Measurements from ENCODE around the gene HINT3. TPM values are rescaled to one million over a fixed set of nuclear protein-coding genes. Genes with fewer than 3 reads are reported as not detected.
"Not testable (repeated sequence)": the region's sequence is repeated elsewhere in the genome, so short reads cannot be mapped to it uniquely, and the experiment has no call there.

Gene HINT3
- polyA plus RNA-seq, 3 donors: 32.4 to 37.1 (median 35.6) TPM

DNA sequence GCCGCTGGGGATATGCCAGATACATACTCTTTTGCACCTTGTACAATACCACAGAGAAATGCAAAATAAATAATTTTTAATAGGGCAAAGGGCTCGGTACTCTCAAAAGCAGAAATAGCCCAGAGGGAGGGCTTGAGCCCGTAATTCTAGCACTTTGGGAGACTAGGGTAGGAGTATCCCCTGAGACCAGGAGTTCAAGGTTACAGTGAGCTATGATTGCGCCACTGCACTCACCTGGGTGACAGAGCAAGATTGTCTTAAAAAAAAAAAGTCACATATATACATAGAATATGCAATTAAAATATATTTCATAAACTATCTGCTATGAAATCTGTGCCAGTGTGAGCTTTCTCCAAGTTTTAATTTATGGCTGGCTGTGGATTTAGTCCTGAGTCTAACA lies 29.0 kb downstream of the HINT3 start:
- no peak for DNase-seq (ENCODE audit: extremely low read depth in 1 of 11, low read depth in 9 of 11, low spot score in 4 of 11)

GRCh38 chr6:125985979-125986300 lies 29.4 kb downstream of the HINT3 start:
- DNase-seq (ENCODE audit: extremely low read depth in 1 of 11, low read depth in 9 of 11, low spot score in 4 of 11): no peak

DNA sequence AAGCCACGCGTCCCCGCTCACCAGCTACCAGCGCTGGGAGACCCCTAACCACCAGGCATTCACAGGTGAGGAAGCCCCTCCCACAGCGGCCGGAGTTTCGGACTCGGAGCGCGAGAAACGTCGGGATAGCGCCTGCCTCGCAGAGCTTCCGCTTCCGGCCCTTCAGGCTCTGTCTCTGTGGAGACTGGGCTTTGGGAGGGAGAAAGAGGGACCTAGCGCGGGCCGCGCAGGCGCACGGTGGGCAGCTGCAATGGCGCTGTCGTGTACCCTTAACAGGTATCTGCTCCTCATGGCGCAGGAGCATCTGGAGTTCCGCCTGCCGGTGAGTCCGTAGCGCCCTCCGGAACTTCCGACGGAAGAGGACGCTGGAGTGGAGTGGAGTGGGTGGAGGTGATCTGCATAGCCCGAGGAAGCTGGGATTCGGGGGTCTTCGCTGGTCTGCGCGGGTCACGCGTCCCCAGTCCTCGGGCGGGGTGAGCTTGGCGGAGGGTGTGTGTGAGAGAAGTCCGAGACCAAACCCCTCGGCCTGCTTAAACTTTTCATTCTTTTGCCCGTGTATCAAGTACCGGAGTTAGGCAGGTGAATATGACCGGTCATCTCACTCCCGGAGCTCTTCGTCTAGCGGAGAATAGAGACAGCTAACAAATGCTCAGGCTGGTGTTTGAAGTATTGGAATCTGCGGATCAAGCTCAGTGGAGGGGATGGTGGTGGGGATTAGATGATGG lies 29.9 kb downstream of the HINT3 start, which contains the start of gene TRMT11:
TRMT11 (plus strand) TSS at position 240 of the 725 bp plus-strand sequence; CDS start at position 251, 11 bp downstream.
- peak; percentile 73 to 91 (median 85) for DNase-seq (ENCODE audit: extremely low read depth in 1 of 11, low read depth in 9 of 11, low spot score in 4 of 11)

DNA sequence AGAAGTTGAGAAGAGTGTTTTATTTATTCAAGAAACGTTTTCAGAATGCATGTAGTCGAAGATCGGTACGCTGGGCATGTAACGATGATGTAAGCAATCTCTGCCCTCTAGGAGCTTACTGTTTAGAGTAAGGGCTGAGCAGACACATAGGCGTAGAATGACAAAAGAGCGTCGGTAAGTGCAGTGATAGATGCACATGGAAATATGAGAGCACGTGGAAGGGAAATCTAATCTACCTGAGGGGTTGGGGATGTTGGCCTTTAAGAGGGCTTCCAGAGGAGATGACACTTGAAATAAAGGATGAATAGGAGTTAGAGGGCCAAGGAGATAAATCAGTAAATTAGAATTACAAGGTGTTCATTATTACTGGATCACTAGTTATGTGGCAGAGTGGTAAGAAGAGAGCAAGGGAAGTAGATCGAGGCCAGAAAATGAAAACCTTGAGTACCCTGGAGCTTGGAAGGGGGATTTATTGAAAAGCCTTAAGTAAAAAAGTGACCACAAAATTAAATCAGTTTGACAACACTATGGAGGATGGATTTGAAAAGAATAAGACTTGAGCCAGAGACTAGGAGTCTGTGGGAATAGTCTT lies 30.6 kb downstream of the HINT3 start:
- peak in 7 of 11 donors; percentile 6 to 23 (median 20) for DNase-seq (ENCODE audit: extremely low read depth in 1 of 11, low read depth in 9 of 11, low spot score in 4 of 11)

DNA sequence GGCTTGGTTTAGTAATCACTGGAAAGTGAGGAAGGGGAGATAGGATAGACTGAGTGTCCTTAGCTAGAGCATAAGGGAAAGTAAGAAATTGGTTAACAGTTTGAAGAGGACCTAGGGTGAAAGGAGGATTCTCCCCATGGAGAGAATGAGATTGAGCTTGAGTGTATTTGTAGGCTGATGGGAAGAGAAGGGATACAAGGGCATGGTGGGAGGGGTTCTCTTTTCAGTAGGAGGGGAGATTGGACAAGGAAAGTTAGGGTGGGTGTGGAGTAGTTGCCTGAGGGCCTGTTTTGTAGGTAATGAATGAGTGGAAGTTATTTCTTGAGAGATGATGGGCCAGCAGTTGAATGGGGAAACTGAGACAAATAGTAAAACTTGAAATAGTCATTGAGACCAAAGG lies 31.7 kb downstream of the HINT3 start:
- no peak for DNase-seq (ENCODE audit: extremely low read depth in 1 of 11, low read depth in 9 of 11, low spot score in 4 of 11)

- no peak for DNase-seq (ENCODE audit: extremely low read depth in 1 of 11, low read depth in 9 of 11, low spot score in 4 of 11)
These were observed 33.1 kb downstream of the HINT3 start for GRCh38 chr6:125989631-125990030.

DNA sequence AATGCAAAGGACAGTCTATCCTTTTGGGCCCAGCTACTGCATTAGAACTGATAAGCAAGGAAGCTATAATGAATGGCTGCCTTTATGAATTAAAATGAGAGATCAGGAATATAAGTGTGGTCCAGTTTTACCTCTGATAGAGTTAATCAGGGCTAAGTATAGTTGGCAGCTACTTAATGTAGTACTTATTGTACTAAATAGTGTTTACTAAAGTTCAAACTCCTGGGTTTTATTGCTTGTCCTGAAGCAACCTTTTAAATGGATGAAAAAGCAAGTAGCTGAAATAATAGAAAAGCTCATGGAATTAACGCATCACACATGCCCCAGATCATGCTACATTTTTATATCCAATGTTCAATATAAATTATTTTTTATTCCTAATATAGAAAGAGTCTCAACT lies 35.1 kb downstream of the HINT3 start:
- no peak for DNase-seq (ENCODE audit: extremely low read depth in 1 of 11, low read depth in 9 of 11, low spot score in 4 of 11)

GRCh38 chr6:125994670-125995488 lies 38.3 kb downstream of the HINT3 start:
- DNase-seq (ENCODE audit: extremely low read depth in 1 of 11, low read depth in 9 of 11, low spot score in 4 of 11): no peak

DNA sequence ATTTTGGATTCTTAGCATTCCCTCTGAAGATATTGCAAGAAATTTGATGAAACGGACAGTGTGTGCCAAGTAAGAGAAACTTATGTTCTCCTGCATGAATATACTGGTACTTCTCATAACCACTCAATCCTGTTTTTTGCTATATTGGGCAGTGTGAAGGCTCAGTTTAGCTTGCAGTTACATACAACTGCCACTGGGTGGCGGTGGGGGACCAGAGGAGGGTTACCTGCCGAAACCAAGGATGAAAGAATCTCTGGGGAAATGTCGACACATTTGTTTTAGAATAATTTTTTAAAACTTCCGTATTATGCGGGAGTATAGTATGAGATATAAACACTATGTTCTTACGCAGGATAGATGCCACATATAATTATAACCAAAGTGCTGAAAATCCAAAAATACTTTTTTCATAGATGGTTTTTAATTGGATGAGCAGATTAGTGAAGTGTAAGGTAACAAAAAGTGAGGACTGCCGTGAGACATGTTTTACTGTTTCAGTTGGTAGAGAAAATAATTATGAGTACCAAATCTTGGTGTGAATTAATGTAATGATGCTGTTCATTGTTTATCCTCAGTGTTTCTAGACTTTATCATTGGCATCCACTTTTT lies 39.5 kb downstream of the HINT3 start:
- peak in 9 of 11 donors; percentile 25 to 73 (median 44) for DNase-seq (ENCODE audit: extremely low read depth in 1 of 11, low read depth in 9 of 11, low spot score in 4 of 11)

GRCh38 chr6:126002755-126003679 lies 46.4 kb downstream of the HINT3 start:
- no peak for DNase-seq (ENCODE audit: extremely low read depth in 1 of 11, low read depth in 9 of 11, low spot score in 4 of 11)

DNA sequence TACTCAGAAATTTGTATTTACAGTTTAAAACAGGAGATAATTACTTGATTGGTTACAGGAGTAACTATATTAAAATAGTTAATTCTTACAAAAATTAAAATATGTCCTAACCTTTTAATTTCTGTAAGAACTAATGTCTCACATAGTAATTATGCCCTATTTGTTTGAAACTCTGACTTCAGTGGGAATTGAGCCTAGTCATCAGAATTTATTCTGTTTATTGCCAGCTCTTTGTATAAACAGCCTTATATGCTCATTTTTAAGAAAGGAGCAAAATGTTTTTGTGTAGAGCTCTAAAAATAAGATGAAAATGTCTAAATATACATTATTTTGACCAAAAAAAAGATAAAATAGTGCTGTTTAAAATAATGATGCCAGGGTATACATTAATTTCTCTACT lies 51.2 kb downstream of the HINT3 start:
- DNase-seq (ENCODE audit: extremely low read depth in 1 of 11, low read depth in 9 of 11, low spot score in 4 of 11): no peak

DNA sequence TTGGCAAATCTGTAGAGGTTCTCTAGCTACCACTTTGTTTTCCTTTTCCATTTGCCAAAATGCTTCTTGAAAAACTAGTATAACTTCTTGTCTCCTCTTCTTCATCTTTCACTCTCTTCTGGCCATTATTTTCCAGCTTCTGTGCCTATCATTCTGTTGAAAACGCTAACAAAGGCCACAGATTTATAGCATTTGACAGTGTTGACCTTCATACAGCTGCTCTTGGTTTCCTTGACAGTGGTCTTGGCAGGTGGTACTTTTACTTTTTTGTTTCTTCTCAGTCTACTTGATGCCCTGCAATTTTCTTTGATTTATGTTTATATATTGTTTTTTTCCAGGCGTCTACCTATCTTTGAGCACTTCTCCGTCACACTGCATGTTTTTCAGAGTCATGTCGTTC lies 53.5 kb downstream of the HINT3 start:
- no peak for DNase-seq (ENCODE audit: extremely low read depth in 1 of 11, low read depth in 9 of 11, low spot score in 4 of 11)

GRCh38 chr6:126015863-126016262 lies 59.3 kb downstream of the HINT3 start:
- DNase-seq (ENCODE audit: extremely low read depth in 1 of 11, low read depth in 9 of 11, low spot score in 4 of 11): no peak

- DNase-seq (ENCODE audit: extremely low read depth in 1 of 11, low read depth in 9 of 11, low spot score in 4 of 11): no peak
These were observed 60.0 kb downstream of the HINT3 start for GRCh38 chr6:126016591-126016990.

DNA sequence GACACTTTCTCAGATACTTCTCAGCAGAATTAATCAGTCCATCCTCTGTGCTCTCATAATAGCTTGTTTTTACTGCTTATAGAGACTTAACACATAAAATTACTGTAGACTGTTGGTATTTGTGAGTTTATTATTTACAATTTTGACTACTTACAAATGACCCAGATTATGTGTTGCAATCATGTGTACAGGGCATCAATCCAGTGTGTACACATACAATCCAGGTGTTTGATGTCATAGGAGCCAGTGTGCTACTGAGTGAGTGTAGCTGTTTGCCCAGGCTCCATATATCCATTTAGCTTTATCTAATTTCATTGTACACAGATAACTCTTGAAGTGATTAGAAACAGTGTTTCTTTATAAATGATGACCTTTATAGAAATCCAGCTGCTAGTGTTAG lies 61.1 kb downstream of the HINT3 start:
- no peak for DNase-seq (ENCODE audit: extremely low read depth in 1 of 11, low read depth in 9 of 11, low spot score in 4 of 11)

- DNase-seq (ENCODE audit: extremely low read depth in 1 of 11, low read depth in 9 of 11, low spot score in 4 of 11): no peak
These were observed 63.9 kb downstream of the HINT3 start for GRCh38 chr6:126020305-126021050.

GRCh38 chr6:126023474-126023873 lies 66.9 kb downstream of the HINT3 start:
- not testable (repeated sequence) for DNase-seq (ENCODE audit: extremely low read depth in 1 of 11, low read depth in 9 of 11, low spot score in 4 of 11)

GRCh38 chr6:126026001-126026400 lies 69.4 kb downstream of the HINT3 start:
- no peak for DNase-seq (ENCODE audit: extremely low read depth in 1 of 11, low read depth in 9 of 11, low spot score in 4 of 11)
